Ovary (tissue), 9 donors: Measurements from ENCODE around the gene CA7. TPM values are rescaled to one million over a fixed set of nuclear protein-coding genes. Genes with fewer than 3 reads are reported as not detected.
A peak's percentile ranks its signal among the peaks of the same experiment; 100 is the strongest.
"Not testable (repeated sequence)": the region's sequence is repeated elsewhere in the genome, so short reads cannot be mapped to it uniquely, and the experiment has no call there.

Source experiments
- DNase-seq, 5 donors: peaks; one replicate each; pipeline ENCODE4 v3.0.0-alpha.2; 2019 to 2020
- H3K27ac ChIP-seq, 2 donors: fragments of 200-600 bp; one replicate each; pipeline versions ENCODE4 v1.5.1 to v1.8.0; 2019 to 2022
- H3K27me3 ChIP-seq: fragments of 200-600 bp; one replicate; pipeline ENCODE4 v1.8.0; 2022
- H3K36me3 ChIP-seq: fragments of 200-600 bp; sonication (generic); one replicate; pipeline ENCODE4 v1.5.1; 2019
- H3K4me1 ChIP-seq: one replicate; pipeline ENCODE4 v1.8.1; 2013; ENCODE audit warnings: mild to moderate bottlenecking, moderate library complexity; ENCODE audit not compliant: insufficient read depth
- H3K4me3 ChIP-seq: fragments of 200-600 bp; sonication (generic); one replicate; pipeline ENCODE4 v1.5.1; 2017
- H3K9me3 ChIP-seq, 2 donors: fragments of 200-600 bp in 1 of 2; sonication (generic) in 1 of 2; one replicate each; pipeline versions ENCODE4 v1.5.1 to v1.8.1; 2013 to 2019; ENCODE audit warnings: mild to moderate bottlenecking in 1 of 2, moderate library complexity in 1 of 2
- EP300 ChIP-seq: sonication (generic); formaldehyde crosslinking; IDR thresholded peaks from one replicate; pipeline ENCODE4 v1.6.1; 2017; ENCODE audit warnings: antibody characterized with exemption
- POLR2A ChIP-seq: fragments of 450-650 bp; IDR thresholded peaks from one replicate; pipeline ENCODE4 v1.6.1; 2017; ENCODE audit warnings: antibody characterized with exemption, mild to moderate bottlenecking, moderate library complexity
- WGBS, 3 donors: extraction: QIAGEN DNeasy Blood & Tissue Kit in 1 of 3; methylation state at CpG; one replicate each; pipeline versions ENCODE4 v1.1.5 to v1.1.7; 2013 to 2017; 5-methylcytosine and 5-hydroxymethylcytosine counted together
- intact Hi-C, 4 donors: fragments of 100-400 bp; cut with DNase I; formaldehyde crosslinking; loops; one replicate each; pipeline versions ENCODE4 v1.11.0 to v1.15.1; 2022 to 2023
- polyA plus RNA-seq, 2 donors: library from polyadenylated mRNA; stranded (reverse); fragments of 200-250 nt in 1 of 2; fragments of 350-450 nt in 1 of 2; fragmentation: Illumina TruSeq in 1 of 2; extraction: RNeasy Lipid Tissue Mini Kit (QIAGEN cat#74804) in 1 of 2; gene quantifications; one replicate each; pipeline ENCODE4 v1.2.3, GENCODE V29; 2013 to 2014
- total RNA-seq, 7 donors: library from RNA; depleted of rRNA in 2 of 7; stranded (reverse); fragments of >200 nt in 2 of 7; fragmentation: NEBNext Ultra II Directional in 3 of 7; extraction: Animal tissue kit (Norgen Biotek cat#: 25700) in 3 of 7; gene quantifications; one replicate each; pipeline versions ENCODE4 v1.1.0 to v1.2.4, GENCODE V29; 2016 to 2023
- TF ChIP-seq, protein P1 (sequence below), 3 donors: fragments of 450-650 bp in 2 of 3; fragments of 200-600 bp in 1 of 3; IDR thresholded peaks; one replicate each; pipeline versions ENCODE4 v1.5.1 to v1.8.0; 2016 to 2022; ENCODE audit warnings: antibody characterized with exemption in 3 of 3, mild to moderate bottlenecking in 1 of 3
- donor health status: DM: no; HTN: no; CAD: no; lungs with moderate emphysema.
- donor health status: DM: no; HTN: no; CAD: no.
- donor health status: Bipolar disorder and iron deficiency.
- donor health status: DM: yes; HTN: yes; CAD: no.
- donor health status: DM: no; HTN: no; CAD: no.
- donor health status: DM: yes; HTN: yes; CAD: no.

Gene CA7
- total and polyA plus RNA-seq, 9 donors: not detected

DNA sequence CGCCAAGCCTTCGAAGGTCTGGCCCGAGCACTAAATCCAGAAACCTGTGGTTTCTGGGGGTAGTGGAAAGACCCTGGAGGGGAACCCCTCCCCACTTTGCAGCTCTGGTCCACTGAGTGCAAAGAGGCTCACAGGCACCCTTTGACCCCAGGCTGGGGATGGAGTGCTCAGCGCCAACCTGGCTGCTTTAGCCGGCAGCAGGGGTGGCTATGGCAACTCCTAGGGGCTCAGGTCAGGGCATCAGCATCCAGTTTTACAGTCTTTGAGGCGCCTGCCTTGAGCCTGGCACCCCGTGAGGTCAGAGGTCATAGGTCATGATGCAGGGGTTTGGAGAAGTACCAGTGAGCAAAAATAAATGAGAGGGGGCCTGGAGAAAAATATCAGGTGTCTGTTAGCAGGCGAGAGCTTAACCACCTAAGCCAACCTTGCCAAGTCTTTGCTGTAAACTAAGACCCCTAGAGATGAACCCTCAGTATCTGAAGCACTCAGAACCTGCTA is 17.9 kb downstream of the CA7 start:
- TF ChIP-seq EP300: no peak
- TF ChIP-seq POLR2A: no peak
- TF ChIP-seq, protein P1, sequence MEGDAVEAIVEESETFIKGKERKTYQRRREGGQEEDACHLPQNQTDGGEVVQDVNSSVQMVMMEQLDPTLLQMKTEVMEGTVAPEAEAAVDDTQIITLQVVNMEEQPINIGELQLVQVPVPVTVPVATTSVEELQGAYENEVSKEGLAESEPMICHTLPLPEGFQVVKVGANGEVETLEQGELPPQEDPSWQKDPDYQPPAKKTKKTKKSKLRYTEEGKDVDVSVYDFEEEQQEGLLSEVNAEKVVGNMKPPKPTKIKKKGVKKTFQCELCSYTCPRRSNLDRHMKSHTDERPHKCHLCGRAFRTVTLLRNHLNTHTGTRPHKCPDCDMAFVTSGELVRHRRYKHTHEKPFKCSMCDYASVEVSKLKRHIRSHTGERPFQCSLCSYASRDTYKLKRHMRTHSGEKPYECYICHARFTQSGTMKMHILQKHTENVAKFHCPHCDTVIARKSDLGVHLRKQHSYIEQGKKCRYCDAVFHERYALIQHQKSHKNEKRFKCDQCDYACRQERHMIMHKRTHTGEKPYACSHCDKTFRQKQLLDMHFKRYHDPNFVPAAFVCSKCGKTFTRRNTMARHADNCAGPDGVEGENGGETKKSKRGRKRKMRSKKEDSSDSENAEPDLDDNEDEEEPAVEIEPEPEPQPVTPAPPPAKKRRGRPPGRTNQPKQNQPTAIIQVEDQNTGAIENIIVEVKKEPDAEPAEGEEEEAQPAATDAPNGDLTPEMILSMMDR (IDR thresholded peaks at IDR 0.05): no peak
- WGBS, 3 donors: 81 to 86% (median 85%) methylated on average over 8 of the region's 8 CpGs
- intact Hi-C loops: loop anchor here in 3 of 4 donors (10.0 kb wide), 3 partner anchors 137 to 457 kb away; partner anchors contain the start of gene CMTM3 (in 1 of the 3)
- Histone ChIP-seq H3K4me1 (no peaks in the 10 kb centered on the region), H3K27ac (no peak overlapping the region), H3K27me3 (no peaks in the 10 kb centered on the region), H3K9me3 (no peaks in the 10 kb centered on the region), H3K4me3 (no peak overlapping the region), H3K36me3 (no peaks in the 10 kb centered on the region)
- DNase-seq: peak in 1 of 5 donors; percentile 6

DNA sequence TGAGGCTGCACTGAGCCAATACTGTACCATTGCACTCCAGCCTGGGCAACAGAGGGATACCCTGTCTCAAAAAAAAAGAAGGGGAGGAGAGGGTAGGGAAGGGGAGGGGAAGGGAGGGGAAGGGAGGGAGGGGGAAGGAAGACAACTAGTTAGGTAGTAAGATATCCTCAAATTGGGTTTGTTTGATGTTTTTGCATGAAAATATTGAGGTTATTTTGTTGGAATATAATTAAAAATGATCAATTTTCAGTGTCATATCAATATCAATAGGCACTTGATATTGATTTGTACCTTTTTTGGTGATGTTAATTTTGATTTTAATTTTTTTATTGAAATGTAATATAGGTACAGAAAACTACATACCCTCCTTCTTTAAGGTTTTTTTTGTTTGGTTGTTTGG is 19.5 kb downstream of the CA7 start:
- Histone ChIP-seq H3K4me1 (no peaks in the 10 kb centered on the region), H3K36me3 (no peaks in the 10 kb centered on the region), H3K27ac (no peak overlapping the region), H3K9me3 (no peaks in the 10 kb centered on the region), H3K27me3 (no peaks in the 10 kb centered on the region), H3K4me3 (no peak overlapping the region)
- intact Hi-C loops: loop anchor here in 3 of 4 donors (10.0 kb wide), 3 partner anchors 139 to 459 kb away; partner anchors contain the start of gene CMTM3 (in 1 of the 3)
- TF ChIP-seq, protein P1 (IDR thresholded peaks at IDR 0.05): no peak
- TF ChIP-seq EP300 (no peak), POLR2A (no peak)
- no peak for DNase-seq

GRCh38 chr16:66869424-66869823 is 25.2 kb downstream of the CA7 start:
- peaks cover 1% of the 10 kb centered on the region for H3K4me1 ChIP-seq
- no peaks in the 10 kb centered on the region for H3K9me3 ChIP-seq
- no peak for DNase-seq
- no peak overlapping the region for H3K27ac ChIP-seq
- no peak overlapping the region for H3K4me3 ChIP-seq
- 62 to 91% (median 75%) methylated on average over 1 of the region's 1 CpG for WGBS, 3 donors
- intact Hi-C loops: loop anchor here (5.0 to 10.0 kb wide), 6 partner anchors 137 to 465 kb away; partner anchors contain the start of gene CMTM3 (in 1 of the 4)
- TF ChIP-seq EP300 (no peak), POLR2A (no peak)
- TF ChIP-seq, protein P1 (IDR thresholded peaks at IDR 0.05): no peak
- H3K36me3 ChIP-seq: no peaks in the 10 kb centered on the region
- H3K27me3 ChIP-seq: no peaks in the 10 kb centered on the region

GRCh38 chr16:66871363-66871762 is 27.1 kb downstream of the CA7 start:
- H3K27ac ChIP-seq, DNase-seq, H3K4me1 ChIP-seq, intact Hi-C loops, H3K36me3 ChIP-seq, H3K27me3 ChIP-seq, H3K9me3 ChIP-seq, H3K4me3 ChIP-seq: not testable (repeated sequence)
- 89 to 98% (median 91%) methylated on average over 2 of the region's 2 CpGs for WGBS, 3 donors

DNA sequence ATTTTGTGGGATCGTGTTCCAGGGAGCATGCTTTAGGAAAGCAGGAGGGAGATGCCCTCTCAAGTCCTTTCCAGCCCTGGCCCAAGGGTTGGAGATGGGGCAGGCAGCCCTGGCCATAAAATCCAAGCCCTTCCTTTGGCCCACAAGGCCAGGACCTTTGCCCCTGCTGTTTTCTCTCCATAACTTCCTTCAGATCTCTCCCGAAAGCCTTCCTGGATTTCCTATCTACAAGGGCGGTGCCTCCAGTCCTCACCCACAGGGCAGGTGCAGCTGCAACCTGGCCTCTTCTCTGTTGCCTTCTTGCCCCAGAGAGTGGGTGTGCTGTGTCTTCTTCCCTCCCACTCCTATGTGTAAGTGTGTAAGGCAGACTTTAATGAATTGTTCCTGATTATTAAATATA is 27.6 kb downstream of the CA7 start:
- no peak overlapping the region for H3K27ac ChIP-seq
- H3K4me3 ChIP-seq: no peak overlapping the region
- TF ChIP-seq, protein P1 (IDR thresholded peaks at IDR 0.05): no peak
- TF ChIP-seq EP300 (no peak), POLR2A (no peak)
- no peak for DNase-seq
- H3K36me3 ChIP-seq: no peaks in the 10 kb centered on the region
- no peaks in the 10 kb centered on the region for H3K27me3 ChIP-seq
- peaks cover 3% of the 10 kb centered on the region for H3K4me1 ChIP-seq
- intact Hi-C loops: loop anchor here in 1 of 4 donors (2.0 kb wide), 1 partner anchor 41 kb away; the partner anchor contains the start of gene NAE1
- H3K9me3 ChIP-seq: no peaks in the 10 kb centered on the region
- 92 to 96% (median 93%) methylated on average over 3 of the region's 3 CpGs for WGBS, 3 donors
